WTC11 (cell line): Measurements from ENCODE around the gene KCNJ6. TPM values are rescaled to one million over a fixed set of nuclear protein-coding genes. Genes with fewer than 3 reads are reported as not detected.

Source experiments
- ATAC-seq: fragments of 200-7000 bp; cut with Tn5 transposase; 2 replicates; pipeline ENCODE4 v1.10.0; 2021; ENCODE audit warnings: mild to moderate bottlenecking, moderate library complexity
- CTCF ChIA-PET: fragments of 300-600 bp; sonication (Branson Sonifier 250); formaldehyde crosslinking; loops from one replicate; lab custom pipeline; 2021; ENCODE audit warnings: antibody characterized with exemption; lab: Charles Lee
- POLR2A ChIA-PET: fragments of 350-600 bp; sonication (Branson Sonifier 250); formaldehyde crosslinking; loops from one replicate; lab custom pipeline; 2021; ENCODE audit warnings: antibody characterized with exemption; lab: Charles Lee
- DNase-seq: peaks from one replicate; pipeline ENCODE4 v3.0.0; 2021; ENCODE audit warnings: low spot score
- H3K27ac Mint-ChIP-seq: 2 replicates; pipeline ENCODE4 v1.8.0; 2021; ENCODE audit warnings: mixed read lengths
- H3K27me3 Mint-ChIP-seq: 2 replicates; pipeline ENCODE4 v1.8.0; 2021; ENCODE audit warnings: low read depth, mild to moderate bottlenecking, moderate library complexity, mixed read lengths
- H3K36me3 Mint-ChIP-seq: 2 replicates; pipeline ENCODE4 v1.8.0; 2021; ENCODE audit warnings: mixed read lengths
- H3K4me1 Mint-ChIP-seq: 2 replicates; pipeline ENCODE4 v1.8.0; 2022; ENCODE audit warnings: mixed read lengths
- H3K4me3 Mint-ChIP-seq: 2 replicates; pipeline ENCODE4 v1.8.0; 2021; ENCODE audit warnings: mild to moderate bottlenecking, moderate library complexity, mixed read lengths
- H3K9me3 Mint-ChIP-seq: 2 replicates; pipeline ENCODE4 v1.8.0; 2021; ENCODE audit warnings: mixed read lengths
- CBFB ChIP-seq: sonication (generic); formaldehyde crosslinking; IDR thresholded peaks from 2 replicates; pipeline ENCODE4 v1.8.1; 2022; ENCODE audit warnings: mild to moderate bottlenecking, low read depth, missing genetic modification reagents
- CTCF ChIP-seq: fragments of 200-600 bp; IDR thresholded peaks from 2 replicates; pipeline ENCODE4 v1.8.0; 2022; ENCODE audit warnings: antibody characterized with exemption
- EMX1 ChIP-seq: fragments of 250-450 bp; sonication (Bioruptor Pico); IDR thresholded peaks from 2 replicates; pipeline ENCODE4 v1.8.0; 2021; ENCODE audit warnings: mild to moderate bottlenecking
- ETV6 ChIP-seq: sonication (generic); formaldehyde crosslinking; IDR thresholded peaks from 2 replicates; pipeline ENCODE4 v1.8.1; 2022; ENCODE audit warnings: mild to moderate bottlenecking, missing genetic modification reagents
- GABPB1 ChIP-seq: sonication (generic); formaldehyde crosslinking; IDR thresholded peaks from 2 replicates; pipeline ENCODE4 v1.8.1; 2023; ENCODE audit warnings: mild to moderate bottlenecking, missing genetic modification reagents
- HMGA2 ChIP-seq: fragments of 250-450 bp; sonication (Bioruptor Pico); IDR thresholded peaks from 2 replicates; pipeline ENCODE4 v1.4.0; 2021; ENCODE audit warnings: mild to moderate bottlenecking, moderate library complexity
- NFYB ChIP-seq: sonication (generic); formaldehyde crosslinking; conservative IDR thresholded peaks from 2 replicates; pipeline ENCODE4 v1.8.0; 2022; ENCODE audit warnings: low read depth, missing genetic modification reagents
- PRDM15 ChIP-seq: sonication (generic); formaldehyde crosslinking; IDR thresholded peaks from 2 replicates; pipeline ENCODE4 v1.8.0; 2022; ENCODE audit warnings: missing genetic modification reagents
- SP1 ChIP-seq: sonication (generic); formaldehyde crosslinking; conservative IDR thresholded peaks from 2 replicates; pipeline ENCODE4 v1.8.1; 2022; ENCODE audit warnings: missing genetic modification reagents
- USF1 ChIP-seq: sonication (generic); formaldehyde crosslinking; IDR thresholded peaks from 2 replicates; pipeline ENCODE4 v1.8.0; 2022; ENCODE audit warnings: mild to moderate bottlenecking, missing genetic modification reagents
- ZBTB43 ChIP-seq: sonication (generic); formaldehyde crosslinking; IDR thresholded peaks from 2 replicates; pipeline ENCODE4 v1.8.1; 2023; ENCODE audit warnings: mild to moderate bottlenecking, missing genetic modification reagents
- ZNF121 ChIP-seq: sonication (generic); formaldehyde crosslinking; IDR thresholded peaks from 2 replicates; pipeline ENCODE4 v1.8.0; 2023; ENCODE audit warnings: missing genetic modification reagents
- ZNF138 ChIP-seq: sonication (generic); formaldehyde crosslinking; conservative IDR thresholded peaks from 2 replicates; pipeline ENCODE4 v1.8.1; 2022; ENCODE audit warnings: mild to moderate bottlenecking, moderate library complexity, missing genetic modification reagents
- ZNF281 ChIP-seq: sonication (generic); formaldehyde crosslinking; IDR thresholded peaks from 2 replicates; pipeline ENCODE4 v1.8.0; 2023; ENCODE audit warnings: mild to moderate bottlenecking, missing genetic modification reagents
- ZNF423 ChIP-seq: fragments of 250-450 bp; sonication (Bioruptor Pico); IDR thresholded peaks from 2 replicates; pipeline ENCODE4 v2.1.2; 2022; ENCODE audit warnings: mild to moderate bottlenecking, moderate library complexity
- total RNA-seq: library from RNA; stranded (reverse); gene quantifications from 3 replicates; pipeline ENCODE4 v1.2.3, GENCODE V29; 2021

KCNJ6 gene
- total RNA-seq, 1 experiment from 2014 or later = 0.35 TPM

- H3K4me1 Mint-ChIP-seq = peaks cover 44% of the 10 kb centered on the region
- ChIA-PET POLR2A (no interaction called here), CTCF (interaction anchor here (0.5 to 1.3 kb wide), 5 partner anchors 9 to 673 kb away, joined by 3 read pairs; no protein-coding TSS in a partner anchor)
- H3K4me3 Mint-ChIP-seq = no peak overlapping the region
- peak overlapping the region; percentile 61 for H3K27ac Mint-ChIP-seq
- peaks cover 19% of the 10 kb centered on the region for H3K36me3 Mint-ChIP-seq
- TF ChIP-seq GABPB1 (CRISPR knock-in tag) (no peak), EMX1 (CRISPR knock-in tag) (no peak), NFYB (CRISPR knock-in tag) (no peak), ZNF121 (CRISPR knock-in tag) (peak; percentile 89), ETV6 (CRISPR knock-in tag) (no peak)
- no peak for DNase-seq
- no peaks in the 10 kb centered on the region; the same call in 1 of the 2 replicates for H3K27me3 Mint-ChIP-seq
- peak; percentile 78 for ATAC-seq
- peaks cover 40% of the 10 kb centered on the region for H3K9me3 Mint-ChIP-seq
Observed at GRCh38 chr21:37683396-37684114, 232.7 kb downstream of the KCNJ6 start.

- H3K27me3 Mint-ChIP-seq = no peaks in the 10 kb centered on the region; the same call in 1 of the 2 replicates
Observed at GRCh38 chr21:37682966-37683365, 233.3 kb downstream of the KCNJ6 start.

More at GRCh38 chr21:37682966-37683365, 233.3 kb downstream of the KCNJ6 start:
- peaks cover 46% of the 10 kb centered on the region for H3K9me3 Mint-ChIP-seq
- POLR2A ChIA-PET = no interaction called here
- CTCF ChIA-PET = interaction anchor here (1.0 to 1.3 kb wide), 4 partner anchors 8 to 673 kb away, joined by 3 read pairs; no protein-coding TSS in a partner anchor
- no peak for DNase-seq
- H3K4me1 Mint-ChIP-seq = peaks cover 44% of the 10 kb centered on the region
- ATAC-seq = no peak
- TF ChIP-seq USF1 (CRISPR knock-in tag) (no peak), HMGA2 (CRISPR knock-in tag) (no peak), ETV6 (CRISPR knock-in tag) (no peak), PRDM15 (no peak), SP1 (CRISPR knock-in tag) (no peak), ZBTB43 (CRISPR knock-in tag) (no peak), CTCF (no peak), ZNF281 (CRISPR knock-in tag) (no peak), ZNF423 (CRISPR knock-in tag) (no peak), ZNF138 (no peak), CBFB (no peak)
- H3K27ac Mint-ChIP-seq = no peak overlapping the region
- peaks cover 23% of the 10 kb centered on the region for H3K36me3 Mint-ChIP-seq
- H3K4me3 Mint-ChIP-seq = no peak overlapping the region
